DLD1 (cell line): ENCODE results near the gene DNAH8.
"Not testable (repeated sequence)": the region's sequence is repeated elsewhere in the genome, so short reads cannot be mapped to it uniquely, and the experiment has no call there.

ENCODE experiments used
- in situ Hi-C: cut with HindIII; loops from 2 replicates; pipeline ENCODE4 v1.10.0; 2017; ENCODE audit warnings: low sequenced_read_pairs

Gene DNAH8

GRCh38 chr6:38697846-38698245 lies 17.3 kb upstream of the DNAH8 start:
- in situ Hi-C loops = no loop called here

GRCh38 chr6:38699702-38700101 lies 15.4 kb upstream of the DNAH8 start:
- in situ Hi-C loops = not testable (repeated sequence)

GRCh38 chr6:38701551-38701950 lies 13.6 kb upstream of the DNAH8 start:
- in situ Hi-C loops = no loop called here

- in situ Hi-C loops = no loop called here
These were observed 12.3 kb upstream of the DNAH8 start, which contains the start of gene GLO1 for GRCh38 chr6:38702558-38703397. Gene GLO1, minus strand, starts transcription at chr6:38703145. Its CDS starts 91 bp downstream, at chr6:38703054.

GRCh38 chr6:38703949-38704590 lies 11.0 kb upstream of the DNAH8 start:
- in situ Hi-C loops = no loop called here

GRCh38 chr6:38705924-38706323 lies 9.2 kb upstream of the DNAH8 start:
- in situ Hi-C loops = no loop called here

- in situ Hi-C loops = no loop called here
These were observed 6.6 kb upstream of the DNAH8 start for GRCh38 chr6:38708496-38708895.

GRCh38 chr6:38713812-38714211 lies 1.3 kb upstream of the DNAH8 start:
- in situ Hi-C loops = no loop called here

GRCh38 chr6:38714239-38715015 lies 684 bp upstream of the DNAH8 start:
- in situ Hi-C loops = no loop called here

- in situ Hi-C loops = no loop called here
These were observed 1.7 kb downstream of the DNAH8 start for GRCh38 chr6:38716825-38717224.

GRCh38 chr6:38719358-38719757 lies 4.2 kb downstream of the DNAH8 start:
- in situ Hi-C loops = no loop called here

GRCh38 chr6:38720295-38720694 lies 5.2 kb downstream of the DNAH8 start:
- in situ Hi-C loops = no loop called here

GRCh38 chr6:38722038-38722437 lies 6.9 kb downstream of the DNAH8 start:
- in situ Hi-C loops = no loop called here

GRCh38 chr6:38722727-38723334 lies 7.7 kb downstream of the DNAH8 start:
- in situ Hi-C loops = no loop called here

- in situ Hi-C loops = no loop called here
These were observed 8.7 kb downstream of the DNAH8 start for GRCh38 chr6:38723783-38724182.

GRCh38 chr6:38724343-38724742 lies 9.2 kb downstream of the DNAH8 start:
- in situ Hi-C loops = no loop called here

GRCh38 chr6:38725414-38726183 lies 10.5 kb downstream of the DNAH8 start:
- in situ Hi-C loops = no loop called here

GRCh38 chr6:38728203-38728602 lies 13.1 kb downstream of the DNAH8 start:
- in situ Hi-C loops = no loop called here

- in situ Hi-C loops = no loop called here
These were observed 15.2 kb downstream of the DNAH8 start for GRCh38 chr6:38730140-38730862.

GRCh38 chr6:38736951-38737350 lies 21.8 kb downstream of the DNAH8 start:
- in situ Hi-C loops = no loop called here
